ENCODE results near the gene CD59. TPM values are rescaled to one million over a fixed set of nuclear protein-coding genes. Genes with fewer than 3 reads are reported as not detected.
"Not testable (repeated sequence)": the region's sequence is repeated elsewhere in the genome, so short reads cannot be mapped to it uniquely, and the experiment has no call there.

CD59 gene
- total and polyA plus RNA-seq, 2 experiments from 2014 or later: 298 to 346 TPM

DNA sequence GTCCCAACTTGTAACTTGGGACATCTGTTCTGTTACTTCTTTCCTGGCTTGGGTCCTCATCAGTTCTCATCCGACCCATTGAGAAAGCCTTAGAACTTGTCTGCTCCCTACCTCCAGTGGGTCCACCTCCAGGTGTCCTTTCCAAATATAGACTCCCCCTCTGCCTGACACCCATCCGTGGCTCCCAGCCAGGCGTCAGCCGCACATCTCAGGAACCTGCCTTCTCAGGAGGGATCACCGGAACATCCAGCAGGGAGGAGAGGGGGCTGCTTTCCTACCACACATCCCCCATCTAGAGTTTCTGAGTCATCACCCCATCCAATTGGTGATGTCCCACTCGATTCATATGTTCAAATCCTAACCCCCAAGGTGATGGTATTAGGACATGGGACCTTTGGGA, 72.1 kb downstream of the CD59 start:
- 96% methylated on average over 6 of the region's 6 CpGs for WGBS (ENCODE audit: low lambda C conversion rate, missing lambda C conversion rate)
- Histone ChIP-seq H3K9me2 (replicated peaks; ENCODE audit: insufficient read depth) (no peaks in the 10 kb centered on the region), H3K79me2 (no peaks in the 10 kb centered on the region), H3K4me1 (ENCODE audit: insufficient read depth) (no peaks in the 10 kb centered on the region), H3K9me3 (ENCODE audit: low read depth) (no peaks in the 10 kb centered on the region), H3K27ac (no peak overlapping the region), H2AFZ (no peak overlapping the region), H3K4me3 (no peak overlapping the region), H3K36me3 (replicated peaks; ENCODE audit: insufficient read depth, low read depth) (no peaks in the 10 kb centered on the region), H3K4me2 (no peak overlapping the region), H3K27me3 (no peaks in the 10 kb centered on the region), H4K20me1 (ENCODE audit: insufficient read depth, poor library complexity, severe bottlenecking) (no peaks in the 10 kb centered on the region)
- TF ChIP-seq EZH2 (IDR thresholded peaks at IDR 0.05; ENCODE audit: borderline replicate concordance) (no peak), EZH2phosphoT487 (IDR thresholded peaks at IDR 0.05; ENCODE audit: low read depth, severe bottlenecking, unreplicated experiment) (no peak)
- TF ChIP-seq, protein P1, sequence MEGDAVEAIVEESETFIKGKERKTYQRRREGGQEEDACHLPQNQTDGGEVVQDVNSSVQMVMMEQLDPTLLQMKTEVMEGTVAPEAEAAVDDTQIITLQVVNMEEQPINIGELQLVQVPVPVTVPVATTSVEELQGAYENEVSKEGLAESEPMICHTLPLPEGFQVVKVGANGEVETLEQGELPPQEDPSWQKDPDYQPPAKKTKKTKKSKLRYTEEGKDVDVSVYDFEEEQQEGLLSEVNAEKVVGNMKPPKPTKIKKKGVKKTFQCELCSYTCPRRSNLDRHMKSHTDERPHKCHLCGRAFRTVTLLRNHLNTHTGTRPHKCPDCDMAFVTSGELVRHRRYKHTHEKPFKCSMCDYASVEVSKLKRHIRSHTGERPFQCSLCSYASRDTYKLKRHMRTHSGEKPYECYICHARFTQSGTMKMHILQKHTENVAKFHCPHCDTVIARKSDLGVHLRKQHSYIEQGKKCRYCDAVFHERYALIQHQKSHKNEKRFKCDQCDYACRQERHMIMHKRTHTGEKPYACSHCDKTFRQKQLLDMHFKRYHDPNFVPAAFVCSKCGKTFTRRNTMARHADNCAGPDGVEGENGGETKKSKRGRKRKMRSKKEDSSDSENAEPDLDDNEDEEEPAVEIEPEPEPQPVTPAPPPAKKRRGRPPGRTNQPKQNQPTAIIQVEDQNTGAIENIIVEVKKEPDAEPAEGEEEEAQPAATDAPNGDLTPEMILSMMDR (IDR thresholded peaks at IDR 0.05; ENCODE audit: poor library complexity): no peak
- DNase-seq (ENCODE audit: low spot score): no peak

DNA sequence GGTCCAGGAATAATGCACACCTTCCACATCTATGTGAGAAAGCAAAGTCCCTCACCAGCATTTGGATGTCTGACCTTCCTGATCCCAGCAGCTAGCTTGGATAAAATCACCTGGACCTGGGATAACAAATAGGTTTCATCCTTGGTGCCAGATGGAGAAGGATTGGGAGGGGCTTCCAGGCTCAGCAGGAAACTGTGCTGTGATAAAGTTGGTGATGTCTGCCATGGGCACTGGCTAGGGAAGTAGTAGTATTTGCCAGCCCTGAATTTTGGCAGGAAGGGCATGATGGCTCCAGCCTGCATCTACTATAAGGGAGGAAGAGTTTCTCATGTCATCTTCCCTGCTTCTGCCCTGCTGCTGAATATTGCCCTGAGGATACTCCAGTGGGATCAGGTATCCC, 73.1 kb downstream of the CD59 start:
- no peak for DNase-seq (ENCODE audit: low spot score)
- no peaks in the 10 kb centered on the region for H3K36me3 ChIP-seq (replicated peaks; ENCODE audit: insufficient read depth, low read depth)
- TF ChIP-seq, protein P1 (IDR thresholded peaks at IDR 0.05; ENCODE audit: poor library complexity): no peak
- TF ChIP-seq EZH2phosphoT487 (IDR thresholded peaks at IDR 0.05; ENCODE audit: low read depth, severe bottlenecking, unreplicated experiment): no peak
- no peak for TF ChIP-seq EZH2 (IDR thresholded peaks at IDR 0.05; ENCODE audit: borderline replicate concordance)

DNA sequence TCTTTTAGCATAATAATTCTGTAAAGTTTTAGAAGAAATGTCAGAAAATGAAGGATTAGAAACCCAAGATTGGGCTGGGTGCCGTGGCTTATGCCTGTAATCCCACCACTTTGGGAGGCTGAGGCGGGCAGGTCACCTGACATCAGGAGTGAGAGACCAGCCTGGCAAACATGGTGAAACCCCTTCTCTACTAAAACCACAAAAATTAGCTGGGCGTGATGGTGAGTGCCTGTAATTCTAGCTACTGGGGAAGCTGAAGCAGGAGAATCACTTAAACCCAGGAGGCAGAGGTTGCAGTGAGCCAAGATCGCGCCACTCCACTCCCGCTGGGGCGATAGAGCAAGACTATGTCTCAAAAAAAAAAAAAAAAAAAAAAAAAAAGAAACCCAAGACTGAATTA, 74.7 kb downstream of the CD59 start:
- H3K27ac ChIP-seq; H3K4me3 ChIP-seq; DNase-seq (ENCODE audit: low spot score); H4K20me1 ChIP-seq (ENCODE audit: insufficient read depth, poor library complexity, severe bottlenecking); H2AFZ ChIP-seq; H3K36me3 ChIP-seq (replicated peaks; ENCODE audit: insufficient read depth, low read depth); H3K27me3 ChIP-seq; H3K4me1 ChIP-seq (ENCODE audit: insufficient read depth); H3K9me2 ChIP-seq (replicated peaks; ENCODE audit: insufficient read depth); H3K4me2 ChIP-seq; H3K9me3 ChIP-seq (ENCODE audit: low read depth); H3K79me2 ChIP-seq: not testable (repeated sequence)
- WGBS (ENCODE audit: low lambda C conversion rate, missing lambda C conversion rate): 92% methylated on average over 7 of the region's 7 CpGs

More for the DNA sequence above, 73.1 kb downstream of the CD59 start:
- Histone ChIP-seq H4K20me1 (ENCODE audit: insufficient read depth, poor library complexity, severe bottlenecking) (no peaks in the 10 kb centered on the region), H3K79me2 (no peaks in the 10 kb centered on the region), H3K27me3 (no peaks in the 10 kb centered on the region), H3K9me3 (ENCODE audit: low read depth) (no peaks in the 10 kb centered on the region), H3K4me1 (ENCODE audit: insufficient read depth) (no peaks in the 10 kb centered on the region), H3K9me2 (replicated peaks; ENCODE audit: insufficient read depth) (no peaks in the 10 kb centered on the region), H3K4me2 (no peak overlapping the region), H3K4me3 (no peak overlapping the region), H3K27ac (no peak overlapping the region), H2AFZ (no peak overlapping the region)

DNA sequence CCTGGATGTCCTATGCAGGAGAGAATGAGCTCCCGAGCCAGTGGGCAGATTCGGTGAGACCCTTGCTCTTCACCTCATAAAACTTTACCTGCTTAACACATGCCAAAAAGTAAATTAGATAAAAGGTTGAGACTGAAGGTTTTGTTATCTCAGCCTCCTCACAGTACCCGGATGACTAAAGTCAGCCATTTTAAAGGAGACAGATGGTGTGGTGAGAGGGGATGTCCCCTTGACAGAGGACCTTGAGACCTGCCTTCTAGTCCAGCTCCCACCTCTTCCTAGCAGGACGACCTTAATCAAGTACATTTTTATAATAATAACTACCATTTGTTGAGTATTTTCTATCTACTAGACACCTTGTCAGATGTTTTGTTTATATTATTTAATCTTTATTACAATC, 75.3 kb downstream of the CD59 start:
- H3K27ac ChIP-seq: no peak overlapping the region
- H4K20me1 ChIP-seq (ENCODE audit: insufficient read depth, poor library complexity, severe bottlenecking): no peaks in the 10 kb centered on the region
- H3K9me2 ChIP-seq (replicated peaks; ENCODE audit: insufficient read depth): no peaks in the 10 kb centered on the region
- H3K4me1 ChIP-seq (ENCODE audit: insufficient read depth): no peaks in the 10 kb centered on the region
- TF ChIP-seq, protein P1 (IDR thresholded peaks at IDR 0.05; ENCODE audit: poor library complexity): no peak
- TF ChIP-seq EZH2 (IDR thresholded peaks at IDR 0.05; ENCODE audit: borderline replicate concordance) (no peak), EZH2phosphoT487 (IDR thresholded peaks at IDR 0.05; ENCODE audit: low read depth, severe bottlenecking, unreplicated experiment) (no peak)
- no peak overlapping the region for H3K4me2 ChIP-seq
- no peaks in the 10 kb centered on the region for H3K9me3 ChIP-seq (ENCODE audit: low read depth)
- DNase-seq (ENCODE audit: low spot score): no peak
- no peaks in the 10 kb centered on the region for H3K36me3 ChIP-seq (replicated peaks; ENCODE audit: insufficient read depth, low read depth)
- H3K27me3 ChIP-seq: no peaks in the 10 kb centered on the region
- no peak overlapping the region for H3K4me3 ChIP-seq
- 72% methylated on average over 4 of the region's 4 CpGs for WGBS (ENCODE audit: low lambda C conversion rate, missing lambda C conversion rate)
- no peaks in the 10 kb centered on the region for H3K79me2 ChIP-seq
- H2AFZ ChIP-seq: no peak overlapping the region
